Measurements from ENCODE around the gene NREP.
A peak's percentile ranks its signal among the peaks of the same experiment; 100 is the strongest.

The NREP gene

GRCh38 chr5:111764019-111764418 is 7.0 kb upstream of the NREP start:
- peak; percentile 16 for DNase-seq

GRCh38 chr5:111762895-111763294 is 5.9 kb upstream of the NREP start:
- peak; percentile 78 for DNase-seq

- DNase-seq: no peak
Measured at GRCh38 chr5:111758284-111758628, 1.3 kb upstream of the NREP start.

- DNase-seq: peak; percentile 98
Measured at GRCh38 chr5:111757355-111758283, 625 bp upstream of the NREP start.

- DNase-seq: peak; percentile 21
Measured at GRCh38 chr5:111755942-111756381, 1.0 kb downstream of the NREP start.

- DNase-seq: no peak
Measured at GRCh38 chr5:111755345-111755941, 1.6 kb downstream of the NREP start.

- DNase-seq: no peak
Measured at GRCh38 chr5:111753884-111754589, 3.0 kb downstream of the NREP start.

- no peak for DNase-seq
Measured at GRCh38 chr5:111752426-111752965, 4.5 kb downstream of the NREP start.

- no peak for DNase-seq
Measured at GRCh38 chr5:111749303-111750026, 7.5 kb downstream of the NREP start.

GRCh38 chr5:111748304-111748763 is 8.7 kb downstream of the NREP start:
- DNase-seq: peak; percentile 14

- no peak for DNase-seq
Measured at GRCh38 chr5:111747337-111747736, 9.7 kb downstream of the NREP start.

- no peak for DNase-seq
Measured at GRCh38 chr5:111746791-111747190, 10.2 kb downstream of the NREP start.

- DNase-seq: no peak
Measured at GRCh38 chr5:111745075-111745739, 11.8 kb downstream of the NREP start.

- DNase-seq: no peak
Measured at GRCh38 chr5:111744455-111744854, 12.5 kb downstream of the NREP start.

GRCh38 chr5:111743988-111744387 is 13.0 kb downstream of the NREP start:
- no peak for DNase-seq

GRCh38 chr5:111743512-111743911 is 13.5 kb downstream of the NREP start:
- DNase-seq: no peak

- no peak for DNase-seq
Measured at GRCh38 chr5:111742177-111742994, 14.6 kb downstream of the NREP start.

- DNase-seq: no peak
Measured at GRCh38 chr5:111741278-111741677, 15.7 kb downstream of the NREP start.

- DNase-seq: no peak
Measured at GRCh38 chr5:111739416-111739815, 17.6 kb downstream of the NREP start.

- DNase-seq: no peak
Measured at GRCh38 chr5:111738118-111738517, 18.9 kb downstream of the NREP start.

- DNase-seq: no peak
Measured at GRCh38 chr5:111737716-111738115, 19.3 kb downstream of the NREP start.
